ENCODE measurements around the gene SCN1B. TPM values are rescaled to one million over a fixed set of nuclear protein-coding genes. Genes with fewer than 3 reads are reported as not detected.

Gene SCN1B
- total and polyA plus RNA-seq, 2 of the 13 experiments (the other 11 are each of a cell fraction or from before 2014, with no cell fraction given): 2.7 to 20.1 TPM

DNA sequence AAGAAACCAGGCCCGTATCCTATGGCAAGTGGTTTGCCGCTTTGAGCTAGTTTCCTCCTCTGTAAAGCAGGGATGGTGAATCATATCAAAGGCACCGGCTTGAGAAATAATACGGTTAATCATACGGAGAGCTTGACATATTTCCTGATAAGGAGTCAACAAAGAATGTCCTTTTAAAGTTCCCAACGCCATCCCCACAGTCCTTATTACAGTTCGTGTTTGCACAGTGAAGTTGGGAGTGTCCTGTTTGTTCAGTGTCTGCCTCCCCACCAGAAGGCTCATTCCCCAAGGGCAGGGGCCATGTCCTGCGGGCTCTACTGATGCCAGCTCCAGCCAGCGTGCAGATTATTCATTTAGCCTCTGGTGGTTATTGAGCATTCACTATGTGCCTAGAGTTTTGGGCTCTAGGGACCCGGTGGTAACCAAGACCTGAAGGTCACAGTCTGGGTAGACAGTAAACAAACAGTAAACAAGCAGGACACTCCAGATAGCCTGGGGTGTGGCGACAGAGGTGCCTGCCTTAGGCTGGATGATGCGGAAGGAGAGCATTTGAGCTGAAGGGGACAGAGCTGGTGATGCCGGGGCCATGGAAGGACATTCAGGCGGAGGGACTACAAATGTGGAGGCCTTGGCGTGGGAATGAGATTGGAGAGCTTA is 23.8 kb upstream of the SCN1B start (continued):
- TF ChIP-seq ZNF570 (CRISPR knock-in tag; IDR thresholded peaks at IDR 0.05; ENCODE audit: borderline replicate concordance) (no peak), ATM (IDR thresholded peaks at IDR 0.05; ENCODE audit: borderline replicate concordance) (no peak), ZNF619 (CRISPR knock-in tag; IDR thresholded peaks at IDR 0.05) (no peak), ZNF672 (CRISPR knock-in tag; IDR thresholded peaks at IDR 0.05) (no peak), TEAD3 (CRISPR knock-in tag; optimal IDR thresholded peaks at IDR 0.05; ENCODE audit: borderline replicate concordance) (peak; percentile 93), ARHGAP35 (CRISPR knock-in tag; IDR thresholded peaks at IDR 0.05; ENCODE audit: borderline replicate concordance) (no peak), NR2C2 (CRISPR knock-in tag; IDR thresholded peaks at IDR 0.05; ENCODE audit: borderline replicate concordance) (peak; percentile 51; the same call in 1 of the 2 replicates), YEATS2 (CRISPR knock-in tag; IDR thresholded peaks at IDR 0.05; ENCODE audit: borderline replicate concordance) (no peak), NFKB2 (CRISPR knock-in tag; IDR thresholded peaks at IDR 0.05; ENCODE audit: borderline replicate concordance) (peak; percentile 65; the same call in 1 of the 2 replicates), TEAD2 (CRISPR knock-in tag; IDR thresholded peaks at IDR 0.05) (no peak), ZNF10 (CRISPR knock-in tag; IDR thresholded peaks at IDR 0.05; ENCODE audit: borderline replicate concordance, low read depth) (no peak), SOX13 (IDR thresholded peaks at IDR 0.05) (peak; percentile 84), SOX13 (CRISPR knock-in tag; conservative IDR thresholded peaks at IDR 0.05 in 1 of 2, IDR thresholded peaks at IDR 0.05 in 1 of 2) (peak in 1 of 2 experiments; percentile 93; a peak in 2 of 4 replicates), KLF15 (CRISPR knock-in tag; IDR thresholded peaks at IDR 0.05; ENCODE audit: borderline replicate concordance) (no peak), ZNF430 (CRISPR knock-in tag; IDR thresholded peaks at IDR 0.05) (no peak; the same call in 1 of the 2 replicates), HDAC6 (IDR thresholded peaks at IDR 0.05; ENCODE audit: low read depth, low read length) (no peak)
- TF ChIP-seq, protein P1, sequence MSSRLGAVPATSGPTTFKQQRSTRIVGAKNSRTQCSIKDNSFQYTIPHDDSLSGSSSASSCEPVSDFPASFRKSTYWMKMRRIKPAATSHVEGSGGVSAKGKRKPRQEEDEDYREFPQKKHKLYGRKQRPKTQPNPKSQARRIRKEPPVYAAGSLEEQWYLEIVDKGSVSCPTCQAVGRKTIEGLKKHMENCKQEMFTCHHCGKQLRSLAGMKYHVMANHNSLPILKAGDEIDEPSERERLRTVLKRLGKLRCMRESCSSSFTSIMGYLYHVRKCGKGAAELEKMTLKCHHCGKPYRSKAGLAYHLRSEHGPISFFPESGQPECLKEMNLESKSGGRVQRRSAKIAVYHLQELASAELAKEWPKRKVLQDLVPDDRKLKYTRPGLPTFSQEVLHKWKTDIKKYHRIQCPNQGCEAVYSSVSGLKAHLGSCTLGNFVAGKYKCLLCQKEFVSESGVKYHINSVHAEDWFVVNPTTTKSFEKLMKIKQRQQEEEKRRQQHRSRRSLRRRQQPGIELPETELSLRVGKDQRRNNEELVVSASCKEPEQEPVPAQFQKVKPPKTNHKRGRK (CRISPR knock-in tag; IDR thresholded peaks at IDR 0.05): no peak
- TF ChIP-seq, protein P2, sequence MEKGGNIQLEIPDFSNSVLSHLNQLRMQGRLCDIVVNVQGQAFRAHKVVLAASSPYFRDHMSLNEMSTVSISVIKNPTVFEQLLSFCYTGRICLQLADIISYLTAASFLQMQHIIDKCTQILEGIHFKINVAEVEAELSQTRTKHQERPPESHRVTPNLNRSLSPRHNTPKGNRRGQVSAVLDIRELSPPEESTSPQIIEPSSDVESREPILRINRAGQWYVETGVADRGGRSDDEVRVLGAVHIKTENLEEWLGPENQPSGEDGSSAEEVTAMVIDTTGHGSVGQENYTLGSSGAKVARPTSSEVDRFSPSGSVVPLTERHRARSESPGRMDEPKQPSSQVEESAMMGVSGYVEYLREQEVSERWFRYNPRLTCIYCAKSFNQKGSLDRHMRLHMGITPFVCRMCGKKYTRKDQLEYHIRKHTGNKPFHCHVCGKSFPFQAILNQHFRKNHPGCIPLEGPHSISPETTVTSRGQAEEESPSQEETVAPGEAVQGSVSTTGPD (CRISPR knock-in tag; IDR thresholded peaks at IDR 0.05): peak; percentile 70
- TF ChIP-seq, protein P3, sequence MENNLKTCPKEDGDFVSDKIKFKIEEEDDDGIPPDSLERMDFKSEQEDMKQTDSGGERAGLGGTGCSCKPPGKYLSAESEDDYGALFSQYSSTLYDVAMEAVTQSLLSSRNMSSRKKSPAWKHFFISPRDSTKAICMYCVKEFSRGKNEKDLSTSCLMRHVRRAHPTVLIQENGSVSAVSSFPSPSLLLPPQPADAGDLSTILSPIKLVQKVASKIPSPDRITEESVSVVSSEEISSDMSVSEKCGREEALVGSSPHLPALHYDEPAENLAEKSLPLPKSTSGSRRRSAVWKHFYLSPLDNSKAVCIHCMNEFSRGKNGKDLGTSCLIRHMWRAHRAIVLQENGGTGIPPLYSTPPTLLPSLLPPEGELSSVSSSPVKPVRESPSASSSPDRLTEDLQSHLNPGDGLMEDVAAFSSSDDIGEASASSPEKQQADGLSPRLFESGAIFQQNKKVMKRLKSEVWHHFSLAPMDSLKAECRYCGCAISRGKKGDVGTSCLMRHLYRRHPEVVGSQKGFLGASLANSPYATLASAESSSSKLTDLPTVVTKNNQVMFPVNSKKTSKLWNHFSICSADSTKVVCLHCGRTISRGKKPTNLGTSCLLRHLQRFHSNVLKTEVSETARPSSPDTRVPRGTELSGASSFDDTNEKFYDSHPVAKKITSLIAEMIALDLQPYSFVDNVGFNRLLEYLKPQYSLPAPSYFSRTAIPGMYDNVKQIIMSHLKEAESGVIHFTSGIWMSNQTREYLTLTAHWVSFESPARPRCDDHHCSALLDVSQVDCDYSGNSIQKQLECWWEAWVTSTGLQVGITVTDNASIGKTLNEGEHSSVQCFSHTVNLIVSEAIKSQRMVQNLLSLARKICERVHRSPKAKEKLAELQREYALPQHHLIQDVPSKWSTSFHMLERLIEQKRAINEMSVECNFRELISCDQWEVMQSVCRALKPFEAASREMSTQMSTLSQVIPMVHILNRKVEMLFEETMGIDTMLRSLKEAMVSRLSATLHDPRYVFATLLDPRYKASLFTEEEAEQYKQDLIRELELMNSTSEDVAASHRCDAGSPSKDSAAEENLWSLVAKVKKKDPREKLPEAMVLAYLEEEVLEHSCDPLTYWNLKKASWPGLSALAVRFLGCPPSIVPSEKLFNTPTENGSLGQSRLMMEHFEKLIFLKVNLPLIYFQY (CRISPR knock-in tag; IDR thresholded peaks at IDR 0.05; ENCODE audit: borderline replicate concordance): no peak
- TF ChIP-seq, protein P4, sequence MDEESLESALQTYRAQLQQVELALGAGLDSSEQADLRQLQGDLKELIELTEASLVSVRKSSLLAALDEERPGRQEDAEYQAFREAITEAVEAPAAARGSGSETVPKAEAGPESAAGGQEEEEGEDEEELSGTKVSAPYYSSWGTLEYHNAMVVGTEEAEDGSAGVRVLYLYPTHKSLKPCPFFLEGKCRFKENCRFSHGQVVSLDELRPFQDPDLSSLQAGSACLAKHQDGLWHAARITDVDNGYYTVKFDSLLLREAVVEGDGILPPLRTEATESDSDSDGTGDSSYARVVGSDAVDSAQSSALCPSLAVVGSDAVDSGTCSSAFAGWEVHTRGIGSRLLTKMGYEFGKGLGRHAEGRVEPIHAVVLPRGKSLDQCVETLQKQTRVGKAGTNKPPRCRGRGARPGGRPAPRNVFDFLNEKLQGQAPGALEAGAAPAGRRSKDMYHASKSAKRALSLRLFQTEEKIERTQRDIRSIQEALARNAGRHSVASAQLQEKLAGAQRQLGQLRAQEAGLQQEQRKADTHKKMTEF (CRISPR knock-in tag; IDR thresholded peaks at IDR 0.05): peak; percentile 90
- TF ChIP-seq, protein P5, sequence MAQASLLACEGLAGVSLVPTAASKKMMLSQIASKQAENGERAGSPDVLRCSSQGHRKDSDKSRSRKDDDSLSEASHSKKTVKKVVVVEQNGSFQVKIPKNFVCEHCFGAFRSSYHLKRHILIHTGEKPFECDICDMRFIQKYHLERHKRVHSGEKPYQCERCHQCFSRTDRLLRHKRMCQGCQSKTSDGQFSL (CRISPR knock-in tag; IDR thresholded peaks at IDR 0.05): peak; percentile 40; the same call in 1 of the 2 replicates
